Stimulated activated CD4-positive, alpha-beta T cell treated with anti-CD3 and anti-CD28 coated beads, Interleukin-1b, Interleukin-23, amount 100 ng/mL, for 1 hour (primary cell): ENCODE results near the gene PC.
A peak's percentile ranks its signal among the peaks of the same experiment; 100 is the strongest.

Source experiments
- DNase-seq, 2 donors: peaks; one replicate each; pipeline ENCODE4 v3.0.0-alpha.2; 2020; ENCODE audit warnings: low read depth in 2 of 2

Gene PC

GRCh38 chr11:66884443-66884842 lies 73.7 kb downstream of the PC start:
- no peak for DNase-seq

DNA sequence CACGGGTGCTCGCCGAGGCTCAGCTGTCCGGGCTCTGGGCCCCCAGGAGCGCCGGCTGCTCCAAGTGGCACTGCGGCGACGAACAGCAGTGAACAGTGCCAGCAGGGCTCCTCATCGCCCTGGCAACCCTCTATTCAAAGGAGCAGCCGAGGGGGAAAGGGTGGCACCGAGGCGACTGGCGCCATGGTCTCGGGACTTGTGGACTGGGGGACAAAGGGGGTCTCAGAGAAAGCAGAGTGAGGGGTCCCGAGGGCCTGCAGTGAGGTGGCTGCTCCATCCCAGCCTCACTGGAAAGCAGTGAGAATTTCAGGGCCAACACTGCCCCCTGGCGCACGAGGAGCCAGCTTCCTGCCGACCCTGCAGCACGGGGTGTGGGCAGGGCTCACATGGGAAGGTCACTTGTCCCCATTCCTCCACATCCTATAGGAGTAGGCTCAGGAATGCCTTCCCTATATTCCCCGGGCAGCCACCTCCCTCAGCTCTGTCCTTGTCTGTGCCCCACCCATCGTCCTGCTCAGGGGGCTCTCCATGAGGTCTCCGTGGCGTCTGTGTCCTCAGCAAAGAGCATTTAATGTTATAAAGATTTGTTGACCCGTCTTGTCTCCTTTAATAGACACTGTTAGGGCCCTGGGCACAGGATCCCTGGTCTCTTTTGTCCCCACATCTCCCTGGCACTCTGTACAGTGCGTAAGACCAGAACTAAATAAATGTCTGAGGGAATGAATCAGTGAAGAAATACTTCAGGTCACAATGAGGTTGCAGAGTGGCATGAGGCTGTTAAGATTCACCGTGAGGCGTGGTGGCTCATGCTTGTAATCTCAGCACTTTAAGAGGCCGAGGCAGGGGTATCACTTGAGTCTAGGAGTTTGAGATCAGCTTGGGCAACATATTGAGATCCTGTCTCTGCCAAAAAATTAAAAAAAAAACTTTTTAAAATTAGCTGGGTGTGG lies 74.9 kb downstream of the PC start:
- DNase-seq: peak; percentile 15 to 48

DNA sequence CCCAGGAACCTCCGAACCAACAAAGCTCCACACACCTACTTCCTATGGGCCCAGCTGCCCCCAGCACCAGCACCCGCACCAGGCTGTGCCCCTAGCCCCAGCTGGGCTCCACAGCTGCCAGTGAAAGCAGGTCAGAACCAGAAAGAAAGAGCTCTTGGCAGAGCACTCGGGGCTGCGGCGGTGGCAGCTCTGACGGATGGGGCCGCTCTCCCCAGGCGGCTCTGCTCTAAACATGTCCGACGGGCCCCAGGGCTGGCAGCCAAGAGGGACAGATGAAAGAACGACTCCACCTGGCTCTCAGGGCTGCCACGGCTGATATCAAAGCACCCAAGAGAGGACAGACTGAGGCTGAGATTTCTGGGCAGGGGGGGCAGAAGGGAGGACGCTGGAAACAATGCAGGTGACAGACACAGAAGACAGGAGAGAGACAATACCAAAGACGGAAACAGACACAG lies 75.6 kb downstream of the PC start:
- DNase-seq: no peak

DNA sequence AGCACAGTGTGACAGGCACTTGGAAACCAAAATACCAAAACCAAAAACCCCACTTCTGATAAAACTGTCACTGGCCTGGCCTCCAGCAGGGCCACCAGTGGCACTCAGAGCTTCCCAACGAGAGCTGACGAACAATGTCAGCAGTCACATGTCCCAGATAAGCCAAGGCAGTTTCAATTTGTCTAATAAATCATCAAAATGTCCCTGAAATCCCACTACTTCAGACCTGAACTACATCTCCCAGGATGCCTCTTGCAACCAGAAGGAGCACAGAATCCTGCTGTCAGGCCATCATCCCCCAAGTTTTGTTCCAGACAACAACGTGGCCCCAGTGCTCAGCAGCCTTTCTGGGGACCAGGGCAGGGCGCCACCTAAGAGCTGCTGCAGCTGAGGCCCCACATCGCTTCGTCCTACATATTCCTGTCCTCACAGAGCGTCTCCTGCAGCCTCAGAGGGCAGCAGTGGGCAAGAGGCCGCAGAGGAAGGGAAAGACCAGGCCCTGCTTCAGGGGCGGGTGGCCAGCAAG lies 76.2 kb downstream of the PC start:
- no peak for DNase-seq

DNA sequence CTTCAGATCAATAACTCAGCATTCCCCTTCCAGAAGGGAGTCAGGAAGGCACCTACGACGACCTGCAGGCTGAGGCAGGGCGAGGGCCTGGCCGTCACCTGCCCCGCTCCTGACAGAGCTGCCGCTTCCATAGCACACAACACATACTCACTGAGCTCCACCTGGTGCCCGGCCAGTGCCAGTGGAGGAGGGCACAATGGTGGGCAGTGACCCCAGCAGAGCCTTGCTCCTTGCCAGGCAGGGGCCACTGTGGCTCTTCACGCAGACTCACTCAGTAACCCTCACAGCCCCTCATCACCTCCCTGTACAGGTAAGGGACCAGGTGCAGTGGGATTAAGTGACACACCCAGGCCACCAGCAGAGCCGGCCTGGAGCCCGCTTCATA lies 76.7 kb downstream of the PC start:
- DNase-seq: no peak

DNA sequence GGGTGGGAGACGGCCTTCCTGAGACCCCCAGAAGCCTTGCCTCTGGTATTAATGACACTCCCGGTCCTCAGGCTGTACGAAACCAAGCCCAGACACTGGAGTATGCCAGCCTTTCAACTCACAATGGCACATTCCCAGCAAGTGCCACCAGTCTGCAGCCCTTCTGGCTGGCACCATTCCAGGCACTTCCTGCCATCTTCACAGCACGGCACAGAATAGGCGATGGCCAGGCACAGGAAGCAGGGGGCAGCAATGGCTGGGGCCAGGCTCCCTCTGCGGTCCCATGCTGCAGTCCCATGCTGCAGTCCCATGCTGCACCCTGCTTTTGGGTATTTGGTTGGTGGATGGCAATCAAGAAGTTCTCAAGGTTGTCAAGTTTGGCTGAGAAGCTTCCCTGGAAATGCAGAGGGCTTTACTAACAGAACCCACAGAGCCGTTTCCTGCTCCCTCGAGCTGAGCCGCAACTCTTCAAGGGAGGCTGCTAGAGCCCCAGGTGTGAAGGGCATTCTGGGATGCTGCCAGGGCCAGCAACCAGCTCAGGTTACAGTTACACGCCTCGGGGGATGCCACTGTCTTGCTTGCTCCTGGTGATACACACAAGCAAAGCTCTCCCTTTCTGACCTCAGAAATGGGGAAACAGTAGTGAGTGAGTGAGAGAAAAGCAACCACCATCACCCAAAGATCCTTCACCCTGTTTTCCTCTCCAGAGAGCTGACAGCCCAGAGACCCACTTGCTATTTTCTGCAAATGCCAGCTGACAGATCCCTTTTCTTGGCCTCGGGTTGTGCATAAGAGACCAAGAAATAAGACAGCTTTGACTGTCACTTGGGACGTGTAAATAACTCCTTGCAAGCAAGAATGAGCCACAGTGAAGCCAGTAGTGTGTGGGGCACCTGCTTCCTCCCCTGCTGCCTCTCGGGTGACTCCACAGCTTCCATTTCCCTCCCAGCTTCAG lies 77.4 kb downstream of the PC start:
- no peak for DNase-seq

GRCh38 chr11:66879999-66880398 lies 78.2 kb downstream of the PC start:
- no peak for DNase-seq

DNA sequence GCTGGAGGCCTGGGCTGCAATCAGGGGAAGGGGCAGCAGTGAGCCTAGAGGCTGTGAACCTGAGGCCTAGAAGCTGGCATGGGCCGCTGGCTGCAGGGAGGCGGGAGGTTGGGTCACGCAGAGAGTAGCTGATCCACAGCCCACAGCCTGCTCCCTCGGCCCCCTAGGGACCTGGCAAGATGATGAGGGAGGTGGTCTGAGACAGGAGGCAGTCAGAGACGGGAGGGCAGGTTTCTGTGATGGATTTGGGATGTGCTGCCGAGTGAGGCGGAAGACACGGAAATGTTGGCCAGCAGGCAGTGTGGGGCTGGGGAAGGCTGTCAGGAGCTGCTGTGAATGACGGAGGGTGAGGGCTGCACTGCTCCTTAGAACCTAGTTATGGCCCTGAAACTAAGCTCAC lies 78.6 kb downstream of the PC start:
- no peak for DNase-seq

GRCh38 chr11:66879000-66879399 lies 79.2 kb downstream of the PC start:
- no peak for DNase-seq

DNA sequence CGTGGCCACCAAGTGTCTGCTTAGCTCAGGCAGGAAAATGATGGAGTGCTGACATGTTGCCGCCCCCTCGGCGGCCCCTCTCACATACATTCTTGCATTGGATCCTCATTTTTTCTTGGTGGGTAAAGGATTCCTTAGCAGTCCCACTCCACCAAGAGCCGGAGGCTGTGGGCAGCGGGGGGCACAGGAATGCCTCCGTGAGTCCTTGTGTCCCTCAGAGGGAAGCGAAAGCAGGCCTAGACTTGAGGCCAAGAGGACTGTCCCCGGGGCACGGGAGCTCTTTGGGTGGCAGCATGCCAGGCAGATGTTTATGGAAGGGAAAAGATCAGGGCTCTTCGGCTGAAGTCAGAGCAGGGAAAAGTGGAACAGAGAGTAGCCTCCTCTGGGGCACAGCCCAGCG lies 79.7 kb downstream of the PC start:
- no peak for DNase-seq

GRCh38 chr11:66877588-66878385 lies 80.4 kb downstream of the PC start:
- DNase-seq: no peak

DNA sequence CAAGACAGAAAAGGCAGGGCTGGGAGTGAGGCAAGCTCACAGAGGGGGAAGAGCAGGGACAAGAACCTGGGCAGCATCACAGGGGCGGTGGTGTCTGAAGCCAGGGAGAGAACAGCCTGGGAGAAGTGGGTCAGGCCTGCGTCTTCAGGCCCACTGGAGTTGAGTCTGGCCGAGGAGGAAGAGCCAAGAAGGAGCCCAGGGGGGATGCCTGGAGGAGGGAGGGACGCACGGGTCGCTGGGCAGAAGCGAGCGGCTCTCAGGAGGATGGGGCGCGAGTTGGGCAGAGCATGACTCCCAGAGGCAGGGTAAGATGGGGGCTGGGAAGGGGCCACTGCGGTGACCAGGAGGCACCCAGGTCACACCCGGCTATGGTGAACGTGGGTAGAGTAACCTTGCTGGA lies 82.8 kb downstream of the PC start:
- no peak for DNase-seq

DNA sequence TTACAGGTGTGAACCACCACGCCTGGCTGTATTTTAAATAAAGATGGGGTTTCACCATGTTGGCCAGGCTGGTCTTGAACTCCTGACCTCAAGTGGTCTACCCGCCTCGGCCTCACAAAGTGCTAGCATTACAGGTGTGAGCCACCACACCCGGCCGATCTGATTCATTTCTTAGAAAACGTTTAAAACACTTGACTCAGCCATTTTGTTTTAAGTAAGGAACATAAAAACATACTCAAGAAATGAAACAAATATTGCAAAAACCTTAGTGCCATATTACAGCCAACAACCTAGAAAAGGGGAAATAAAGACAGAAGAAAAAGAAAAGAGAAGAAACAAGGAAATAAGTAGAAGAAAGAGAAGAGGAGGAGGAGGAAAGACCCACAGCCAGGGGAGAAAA lies 84.0 kb downstream of the PC start:
- no peak for DNase-seq

DNA sequence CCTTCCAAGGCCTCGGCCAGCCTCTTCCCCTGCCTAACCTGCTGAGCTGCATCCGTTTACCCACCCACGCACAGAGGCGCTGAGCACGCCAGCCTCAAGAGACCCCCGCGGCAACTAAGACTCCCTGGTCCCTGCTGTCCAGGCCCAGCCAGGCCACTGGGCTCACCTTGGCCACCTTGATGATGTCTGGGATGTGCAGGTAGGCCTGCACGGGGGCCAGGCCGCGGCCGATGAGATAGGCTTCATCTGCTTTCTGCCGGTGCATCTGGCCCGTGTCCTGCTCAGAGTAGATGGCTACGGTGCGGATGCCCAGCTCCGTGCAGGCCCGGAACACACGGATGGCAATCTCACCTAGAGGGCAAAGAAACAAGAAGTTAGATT lies 86.7 kb downstream of the PC start:
- DNase-seq: no peak

DNA sequence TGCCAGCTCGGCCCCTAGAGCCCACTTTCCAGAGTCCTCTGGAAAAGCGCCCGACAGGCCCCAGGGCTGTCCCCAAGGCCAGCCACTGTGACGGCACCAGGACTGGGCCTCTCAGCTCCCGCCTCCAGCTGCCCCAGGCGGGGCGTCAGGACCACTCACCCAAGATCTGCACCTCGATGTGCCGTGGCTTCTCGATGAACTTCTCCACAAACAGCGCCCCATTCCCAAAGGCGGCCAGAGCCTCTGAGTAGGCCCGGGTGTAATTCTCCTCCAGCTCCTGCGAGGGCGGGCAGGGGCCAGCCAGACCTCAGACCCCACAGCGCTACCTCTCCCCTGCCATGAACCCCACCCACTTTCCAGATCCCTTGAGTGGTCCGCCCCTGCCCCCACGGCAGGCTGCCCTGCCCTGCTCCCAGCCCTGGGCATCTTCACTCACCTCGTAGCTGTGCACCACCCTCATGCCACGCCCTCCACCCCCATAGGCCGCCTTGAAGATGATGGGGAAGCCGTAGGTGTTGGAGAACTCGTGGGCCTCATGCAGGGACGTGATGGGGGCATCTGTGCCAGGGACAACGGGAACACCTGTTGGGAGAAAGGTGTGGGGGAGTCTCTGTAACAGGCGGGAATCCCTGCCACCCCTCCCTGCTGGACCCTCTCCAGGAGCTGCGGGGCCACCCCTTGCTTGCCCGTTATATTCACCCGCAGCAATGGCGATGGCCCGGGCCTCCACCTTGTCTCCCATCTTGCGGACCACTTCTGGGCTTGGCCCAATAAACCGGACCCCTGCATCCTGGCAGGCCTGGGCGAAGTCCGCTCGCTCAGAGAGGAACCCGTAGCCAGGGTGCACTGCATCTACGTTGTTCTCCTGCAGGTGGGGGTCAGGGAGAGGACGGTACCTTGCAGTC lies 87.3 kb downstream of the PC start:
- DNase-seq: no peak

GRCh38 chr11:66870131-66870530 lies 88.1 kb downstream of the PC start:
- no peak for DNase-seq

DNA sequence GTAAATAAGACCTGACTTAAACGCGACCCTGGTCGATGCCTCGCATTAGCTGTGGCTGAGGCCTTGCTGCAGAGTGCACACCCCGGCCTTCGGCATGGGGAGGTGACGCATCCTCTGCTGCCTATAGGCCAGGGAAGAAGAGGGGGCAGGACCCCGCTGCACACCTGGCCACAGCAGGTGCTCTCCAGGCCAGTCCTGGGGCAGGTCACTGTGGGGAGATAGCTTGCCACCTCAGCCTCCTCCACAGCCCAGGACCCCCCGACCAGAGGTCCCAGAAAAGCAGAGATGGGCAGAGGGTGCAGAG lies 88.7 kb downstream of the PC start:
- no peak for DNase-seq

DNA sequence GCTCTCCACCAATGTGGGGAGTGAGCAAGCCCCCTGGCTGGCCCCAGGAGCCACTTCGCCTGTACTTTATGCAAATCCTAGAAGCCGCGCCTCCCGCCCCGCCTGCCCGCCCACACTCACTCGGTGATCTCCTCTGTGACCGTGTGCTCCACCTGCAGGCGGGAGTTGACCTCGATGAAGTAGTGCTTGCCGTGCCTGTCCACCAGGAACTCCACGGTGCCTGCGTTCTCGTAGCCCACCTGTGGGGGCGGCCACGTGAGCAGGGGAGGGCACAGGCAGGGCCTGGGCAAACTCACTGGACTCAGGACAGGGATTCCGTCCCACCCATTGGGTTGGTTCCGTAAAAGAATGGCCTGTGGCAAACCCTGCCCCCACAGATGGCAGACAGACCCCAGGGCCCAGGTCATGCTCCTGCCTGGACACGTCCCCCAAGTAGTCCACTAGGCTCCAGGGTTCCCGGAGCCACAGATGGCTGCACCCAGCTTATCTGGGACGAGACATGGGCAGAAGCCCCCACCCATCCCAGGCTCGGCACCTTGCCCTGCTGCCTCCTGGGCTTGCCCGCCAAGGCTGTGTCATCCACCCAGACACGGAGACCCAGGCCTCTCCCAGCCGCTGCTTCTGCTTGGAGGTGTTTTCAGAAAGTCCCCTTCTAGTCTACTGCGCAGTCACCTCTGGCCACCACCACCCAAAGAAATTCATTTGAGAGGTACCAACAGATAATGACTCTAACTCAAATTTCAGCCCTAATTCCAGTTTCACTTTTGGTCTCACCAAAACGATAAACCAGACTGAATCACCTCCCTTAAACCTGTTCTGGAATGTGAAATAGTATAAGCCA lies 89.2 kb downstream of the PC start:
- peak; percentile 51 to 65 for DNase-seq

- no peak for DNase-seq
Observed at GRCh38 chr11:66868082-66868725, 90.0 kb downstream of the PC start.
